ENCODE results near the gene RAD51B.
A peak's percentile ranks its signal among the peaks of the same experiment; 100 is the strongest.

The RAD51B gene

DNA sequence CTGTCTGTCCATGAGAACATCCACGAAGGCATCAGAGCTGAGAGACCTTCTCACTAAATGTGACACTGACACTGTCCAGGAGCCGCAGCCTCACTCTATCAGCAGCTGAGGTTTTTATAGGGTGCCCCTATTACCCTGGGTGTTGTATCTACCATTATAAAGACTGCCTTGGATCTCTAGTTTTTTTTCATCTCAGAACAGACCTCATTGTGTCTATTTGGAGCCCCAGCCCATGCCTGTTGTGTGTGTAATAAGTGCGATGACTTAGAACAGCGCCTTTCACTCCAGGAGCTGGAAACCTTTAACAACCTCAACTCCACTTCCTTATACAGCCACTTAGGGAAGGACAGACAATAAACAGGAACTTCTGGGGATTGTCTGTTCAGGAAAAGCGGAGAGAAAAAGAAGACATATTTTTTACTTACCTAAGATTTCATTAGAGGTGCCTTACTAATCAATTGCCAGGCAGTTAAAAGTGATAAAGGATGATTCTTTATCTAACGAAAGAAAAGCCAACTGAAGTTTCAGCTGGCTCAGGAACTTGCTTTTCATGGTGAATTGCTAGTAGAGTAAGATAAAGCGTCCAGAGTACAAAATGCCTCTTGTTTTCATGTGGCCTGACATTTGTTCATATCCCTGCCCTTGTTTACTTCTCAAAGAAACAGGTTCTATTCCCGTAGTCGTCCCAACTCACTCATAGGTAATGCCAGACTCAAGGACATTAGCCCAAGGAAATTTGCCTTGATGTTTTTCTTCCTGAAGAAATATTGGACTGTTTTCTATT, 420.6 kb downstream of the RAD51B start:
- peak; percentile 80 for FAIRE-seq

DNA sequence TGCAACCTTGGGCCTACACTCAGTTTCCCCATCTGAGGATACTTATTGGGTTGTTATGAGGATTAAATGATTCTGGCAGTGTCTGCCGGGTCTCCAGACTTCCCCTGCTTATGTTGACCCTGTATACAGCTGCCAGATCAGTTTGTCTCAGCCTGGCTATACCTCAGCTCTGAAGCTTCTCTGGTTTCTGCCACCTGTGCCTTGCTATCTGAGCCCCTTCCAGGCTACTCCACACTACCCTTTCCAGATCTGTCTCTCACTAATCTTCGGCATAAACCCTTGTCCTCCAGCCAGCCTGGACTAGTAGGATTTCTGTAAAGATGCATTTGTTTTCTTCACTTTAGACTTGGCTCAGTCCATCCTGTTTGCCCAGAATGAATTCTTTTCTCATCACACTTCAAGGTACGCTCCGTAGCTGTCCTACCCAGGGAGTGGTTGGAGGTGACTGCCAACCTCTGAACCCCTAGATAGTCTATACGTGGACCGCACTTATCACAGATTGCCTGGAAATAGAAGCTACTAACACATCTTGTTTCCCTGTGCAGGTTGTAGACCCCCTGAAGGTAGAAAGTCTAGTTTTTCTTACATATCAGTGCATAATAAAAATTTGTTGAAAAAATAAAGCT, 422.4 kb downstream of the RAD51B start:
- FAIRE-seq = no peak

GRCh38 chr14:68243450-68244010, 424.0 kb downstream of the RAD51B start:
- FAIRE-seq = no peak

DNA sequence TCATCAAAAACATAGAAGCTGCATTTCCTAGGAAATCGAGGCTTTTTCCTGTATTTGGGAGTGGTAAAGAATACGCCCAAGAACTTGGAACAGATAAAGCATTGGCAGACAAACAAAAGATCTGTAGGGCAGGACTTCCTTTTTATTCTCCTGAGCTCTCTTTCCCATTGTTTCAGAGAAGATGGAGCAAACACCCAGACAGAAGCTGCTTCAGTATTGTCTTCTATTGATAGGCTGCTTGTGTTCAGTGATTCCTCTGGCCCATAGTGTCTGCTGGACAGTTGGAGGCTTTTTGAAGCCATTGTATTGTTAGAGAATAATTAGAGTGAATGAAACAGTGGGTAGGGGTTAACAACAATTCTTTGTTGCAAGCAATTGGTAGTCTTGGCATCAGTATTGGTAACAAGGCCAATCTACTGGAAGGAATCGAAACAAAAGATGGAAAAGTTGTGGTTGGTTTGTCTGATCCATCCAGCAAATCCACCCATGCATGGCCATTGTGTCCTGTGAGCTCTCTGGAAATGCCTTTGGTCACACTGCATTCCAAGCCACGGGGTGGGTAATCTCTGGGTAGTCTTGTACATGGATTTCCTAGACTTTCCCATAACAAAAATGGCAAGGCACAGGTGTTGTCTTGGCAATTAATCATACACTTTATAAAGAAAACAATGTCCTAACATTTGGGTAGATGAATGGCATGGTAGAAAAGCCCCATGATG, 424.8 kb downstream of the RAD51B start:
- no peak for FAIRE-seq

DNA sequence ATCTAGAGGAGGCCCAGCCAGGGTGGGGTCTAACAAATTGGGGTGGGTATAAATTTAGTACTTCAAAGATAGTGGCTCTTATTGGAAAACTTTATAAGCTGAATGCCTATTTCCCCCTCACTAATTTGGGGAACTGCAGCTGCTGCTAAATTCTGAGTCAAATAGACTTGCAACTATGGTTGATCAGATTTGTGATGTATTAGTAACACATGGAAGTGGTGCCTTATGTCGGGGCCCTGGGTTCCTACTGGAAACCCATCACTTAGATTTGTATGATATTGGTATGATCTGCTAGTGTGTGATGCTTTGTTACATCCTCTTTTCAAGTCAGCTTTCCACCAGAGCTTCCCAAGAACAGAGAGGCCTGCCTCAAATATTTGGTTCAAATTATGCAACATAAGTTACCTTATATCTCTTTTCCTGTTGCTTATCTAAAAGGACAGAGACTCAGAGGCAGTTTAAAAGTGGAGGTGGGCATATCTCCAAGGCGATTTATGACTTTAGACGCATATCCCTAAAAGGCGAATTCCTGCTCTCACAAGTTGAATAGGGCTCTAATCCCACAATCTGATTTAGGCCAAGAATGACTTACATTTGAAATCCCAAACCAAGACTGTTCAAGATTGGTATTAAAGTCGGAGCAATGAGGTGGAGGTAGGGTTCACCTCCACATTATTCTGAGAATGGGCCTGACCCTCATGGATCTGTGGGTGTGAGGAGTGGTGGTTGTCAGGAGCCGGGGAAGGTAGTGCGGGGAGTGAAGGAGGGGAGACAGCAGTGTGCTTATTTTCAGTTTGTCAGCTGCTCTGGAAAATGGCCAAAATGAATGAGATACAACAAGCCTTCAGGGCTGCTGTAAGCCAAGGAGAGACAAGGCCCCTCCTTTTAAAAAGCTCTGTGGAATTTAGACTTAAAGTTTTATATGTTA, 425.8 kb downstream of the RAD51B start:
- no peak for FAIRE-seq

GRCh38 chr14:68246074-68246785, 426.7 kb downstream of the RAD51B start:
- FAIRE-seq = peak; percentile 98

- no peak for FAIRE-seq
These were observed 427.2 kb downstream of the RAD51B start for GRCh38 chr14:68246786-68247105.

DNA sequence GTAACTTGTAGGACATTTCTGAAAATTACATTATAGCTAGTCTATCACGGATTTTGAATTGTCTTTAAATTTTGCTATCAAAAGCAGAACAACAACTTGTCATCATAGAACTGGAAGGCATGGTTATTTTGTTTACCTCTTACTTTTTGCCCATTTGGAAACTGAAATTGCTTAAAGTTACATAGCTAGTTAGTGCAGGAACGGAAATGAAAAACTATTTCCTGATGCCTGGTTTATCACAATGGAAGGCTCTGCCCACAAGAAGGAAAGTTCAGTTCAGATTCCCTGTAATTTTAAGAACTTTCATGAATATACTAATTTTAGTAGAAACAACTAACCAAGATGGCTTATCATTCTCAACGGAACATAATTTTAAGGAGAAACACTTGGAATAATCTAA, 427.7 kb downstream of the RAD51B start:
- FAIRE-seq = no peak

DNA sequence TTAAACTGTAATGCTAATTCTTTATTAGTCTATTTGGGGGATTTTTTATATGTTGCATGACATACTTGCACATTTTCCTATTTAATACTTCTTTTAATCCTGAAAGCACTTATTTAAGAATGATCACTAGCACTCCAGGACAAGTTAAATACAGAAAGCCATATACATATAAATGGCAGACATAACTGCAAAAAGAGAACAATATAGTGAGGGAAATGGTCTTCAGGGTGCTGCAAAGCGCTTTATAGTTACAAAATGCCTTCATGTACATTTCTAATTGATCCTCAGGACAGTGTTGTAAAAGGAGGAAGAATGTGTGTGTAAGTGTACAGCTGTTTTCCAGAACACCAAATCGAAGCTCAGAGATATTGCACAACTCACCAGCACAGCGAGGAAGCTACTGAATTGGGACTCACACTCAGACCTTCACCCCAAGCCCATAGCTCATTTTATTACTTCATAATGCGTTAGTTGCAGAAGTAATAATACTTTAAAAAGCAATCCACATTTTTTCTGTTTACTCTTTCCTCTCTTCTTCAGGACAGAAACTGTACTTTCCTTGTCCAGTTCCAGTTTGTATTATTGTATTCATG, 428.2 kb downstream of the RAD51B start:
- no peak for FAIRE-seq

- peak; percentile 94 for FAIRE-seq
These were observed 429.1 kb downstream of the RAD51B start for GRCh38 chr14:68248481-68249255.

GRCh38 chr14:68249661-68250451, 430.3 kb downstream of the RAD51B start:
- peak; percentile 96 for FAIRE-seq

- no peak for FAIRE-seq
These were observed 431.6 kb downstream of the RAD51B start for GRCh38 chr14:68250927-68251768.

GRCh38 chr14:68251769-68252100, 432.2 kb downstream of the RAD51B start:
- no peak for FAIRE-seq

DNA sequence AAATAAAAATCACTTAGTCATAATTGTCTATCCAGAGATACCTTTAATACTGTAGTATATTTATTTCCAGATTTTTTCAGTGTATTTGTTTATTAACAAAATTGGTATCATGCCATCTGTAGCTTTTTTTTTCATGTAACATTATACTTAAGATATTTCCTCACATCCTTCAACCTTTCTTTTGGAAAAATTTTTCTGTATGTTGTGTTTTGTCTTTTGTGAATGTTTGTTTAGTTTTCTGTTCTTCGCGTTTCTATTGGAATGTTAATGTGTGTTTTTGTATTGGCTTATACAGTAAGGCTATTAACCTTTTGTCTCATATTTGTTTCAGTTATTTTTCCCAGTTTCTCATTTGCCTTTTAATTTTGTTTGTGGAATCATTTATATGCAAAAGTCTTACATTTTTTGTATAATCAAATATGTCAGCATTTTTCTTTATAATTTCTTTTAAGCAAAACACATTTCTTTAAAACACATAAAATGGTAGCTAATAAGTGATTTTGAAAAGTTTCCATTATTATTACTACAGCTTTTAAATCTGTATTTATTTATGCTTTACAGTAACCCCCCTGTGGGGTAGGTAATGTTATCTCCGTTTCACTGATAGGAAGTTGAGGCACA, 433.7 kb downstream of the RAD51B start:
- peak; percentile 79 for FAIRE-seq

DNA sequence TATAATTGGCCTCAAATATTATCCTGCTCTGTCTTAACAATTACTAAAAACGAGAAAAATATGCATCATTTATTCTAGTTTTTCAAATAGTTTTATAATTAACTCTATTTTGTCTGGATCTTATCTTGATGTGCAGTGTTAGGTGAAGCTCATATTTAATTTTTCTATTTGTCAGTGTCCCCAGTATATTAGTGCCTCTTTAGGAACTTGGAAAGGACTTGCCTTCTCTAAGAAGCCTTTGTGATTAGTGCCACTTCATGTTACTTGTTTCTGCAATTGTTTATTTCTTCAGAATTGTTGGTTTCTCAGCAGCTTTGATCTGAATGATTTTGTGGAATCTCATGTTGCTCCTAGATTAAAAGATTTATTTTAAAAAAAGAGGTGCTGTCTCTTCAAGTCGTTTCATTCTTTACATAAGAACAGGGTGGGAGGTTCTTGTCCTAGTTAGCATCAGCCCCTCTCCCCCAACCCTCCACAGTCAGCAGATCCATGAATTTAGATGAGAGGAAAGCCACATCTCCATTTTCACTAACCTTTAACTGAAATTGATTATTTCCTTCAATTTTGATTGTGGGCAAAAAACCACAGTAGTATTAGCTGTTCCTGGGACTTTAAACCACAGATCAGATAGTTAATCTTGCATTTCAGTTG, 434.4 kb downstream of the RAD51B start:
- peak; percentile 29 for FAIRE-seq

DNA sequence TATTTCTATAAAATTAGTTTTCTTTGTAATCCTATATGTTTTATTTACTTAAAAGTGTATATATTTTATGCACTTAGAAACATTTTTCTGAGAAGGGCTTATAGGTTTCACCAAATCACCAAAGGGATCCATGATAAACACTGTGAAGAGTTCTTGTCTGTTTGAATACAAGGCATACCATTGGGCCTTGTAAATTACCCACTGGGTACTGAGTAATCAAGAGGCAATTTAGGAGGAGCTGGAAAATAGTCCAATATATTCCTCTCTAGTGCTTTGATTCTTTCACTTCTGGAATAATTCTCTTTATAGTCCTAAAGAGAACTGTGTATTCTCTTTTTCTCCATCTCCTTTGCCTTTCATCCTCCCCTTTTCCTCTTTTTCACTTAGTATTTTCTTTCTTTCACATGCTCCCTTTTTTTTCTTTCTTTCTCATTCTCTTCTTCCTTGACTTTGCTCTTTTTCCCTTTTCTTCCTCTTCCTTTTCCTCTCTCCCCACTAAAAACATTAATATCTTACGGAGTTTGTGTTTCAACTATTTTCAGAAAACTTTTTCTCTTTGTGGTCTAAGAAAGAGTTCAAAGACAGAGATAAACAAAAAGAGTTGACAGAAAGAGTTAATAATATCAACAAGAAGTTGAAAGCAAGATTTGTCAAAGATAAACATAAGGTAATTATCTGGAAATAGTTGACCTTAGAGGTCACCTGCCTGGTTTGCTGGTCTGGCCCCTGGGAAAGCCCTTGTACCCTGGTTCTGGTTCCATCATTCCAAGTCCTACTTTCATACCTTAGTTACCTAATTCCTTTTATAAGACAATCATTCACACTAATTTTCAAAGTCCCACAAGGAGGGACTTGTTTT, 435.3 kb downstream of the RAD51B start:
- peak; percentile 83 for FAIRE-seq

- FAIRE-seq = no peak
These were observed 436.2 kb downstream of the RAD51B start for GRCh38 chr14:68255693-68256178.

All from TTC549 (cell line).